ENCODE data around the gene SCN4A.
A peak's percentile ranks its signal among the peaks of the same experiment; 100 is the strongest.

The SCN4A gene

DNA sequence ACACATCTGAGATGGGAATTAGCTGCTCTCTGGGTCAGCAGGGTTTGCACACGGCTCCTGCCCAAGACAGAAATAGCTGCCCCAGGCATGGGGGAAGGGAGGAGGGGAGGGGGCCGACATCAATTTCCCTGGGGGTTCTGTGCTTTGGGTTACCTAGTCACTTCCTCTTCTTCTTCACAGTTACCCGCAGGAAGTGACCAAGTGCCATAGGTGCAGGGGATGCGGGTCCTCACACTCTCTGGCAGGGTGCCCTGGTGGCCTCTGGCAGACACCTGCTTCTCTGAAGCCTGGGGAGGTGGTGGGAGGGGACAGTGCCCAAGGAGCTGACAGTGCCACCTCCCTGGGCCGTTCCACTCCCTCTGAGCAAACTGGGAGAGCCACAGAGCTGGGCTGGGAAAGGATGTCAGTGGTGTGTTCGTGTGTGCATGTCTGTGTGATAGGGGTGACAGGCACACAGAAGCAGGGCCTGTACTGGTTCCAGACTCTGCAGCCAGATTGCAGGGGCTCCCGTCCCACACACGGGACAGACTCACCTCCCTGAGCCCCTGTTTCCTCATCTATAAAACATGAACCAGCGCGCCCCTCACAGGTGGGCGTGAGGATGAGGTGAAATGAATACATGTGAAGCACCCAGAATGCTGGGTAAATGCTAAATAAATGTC, 18.2 kb downstream of the SCN4A start:
- peak; percentile 72 for DNase-seq

DNA sequence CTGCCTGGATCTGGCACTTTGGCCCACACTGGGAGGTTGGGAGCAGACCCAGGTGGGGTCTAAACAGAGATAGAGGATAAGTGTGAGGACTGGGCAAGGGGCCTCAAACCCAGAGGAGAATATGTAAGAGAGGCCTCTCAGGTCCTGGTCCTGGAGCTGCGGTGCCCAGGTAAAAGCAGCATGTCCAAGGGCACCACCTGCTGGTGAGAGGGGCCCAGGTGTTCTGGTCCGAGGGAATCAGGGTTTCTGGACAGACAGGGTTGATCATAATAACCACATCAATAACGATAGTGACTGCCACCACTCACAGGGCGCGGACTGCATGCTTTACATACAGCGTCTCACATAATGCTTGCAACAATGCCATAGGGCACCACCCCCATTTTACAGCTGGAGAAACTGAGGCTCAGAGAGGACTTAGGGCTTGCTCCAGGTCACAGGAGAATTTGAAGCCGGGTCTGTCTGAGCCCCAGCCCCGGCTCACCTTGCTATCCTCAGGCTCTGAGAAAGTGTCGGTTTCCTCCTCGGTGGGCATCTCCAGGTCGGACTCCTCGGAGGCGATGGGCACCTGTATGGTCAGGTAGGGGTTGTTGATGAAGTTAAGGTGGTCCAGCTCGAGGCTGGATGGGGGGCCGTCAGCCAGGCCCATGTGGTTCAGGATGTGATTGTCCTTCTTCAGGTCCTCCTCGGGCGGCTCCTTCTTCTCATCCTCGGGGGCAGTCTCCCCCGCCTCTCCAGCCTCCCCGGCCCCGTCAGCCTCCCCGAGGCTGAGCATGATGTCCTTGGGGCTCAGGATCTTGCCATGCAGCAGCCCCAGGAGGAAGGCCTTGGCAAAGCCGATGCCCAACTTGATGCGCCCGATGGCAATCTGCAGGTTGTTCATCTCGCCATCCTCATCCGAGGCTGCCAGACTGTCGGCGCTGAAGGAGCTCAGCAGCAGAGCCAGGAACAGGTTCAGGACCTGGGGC, 21.5 kb downstream of the SCN4A start:
- peak; percentile 74 for DNase-seq

DNA sequence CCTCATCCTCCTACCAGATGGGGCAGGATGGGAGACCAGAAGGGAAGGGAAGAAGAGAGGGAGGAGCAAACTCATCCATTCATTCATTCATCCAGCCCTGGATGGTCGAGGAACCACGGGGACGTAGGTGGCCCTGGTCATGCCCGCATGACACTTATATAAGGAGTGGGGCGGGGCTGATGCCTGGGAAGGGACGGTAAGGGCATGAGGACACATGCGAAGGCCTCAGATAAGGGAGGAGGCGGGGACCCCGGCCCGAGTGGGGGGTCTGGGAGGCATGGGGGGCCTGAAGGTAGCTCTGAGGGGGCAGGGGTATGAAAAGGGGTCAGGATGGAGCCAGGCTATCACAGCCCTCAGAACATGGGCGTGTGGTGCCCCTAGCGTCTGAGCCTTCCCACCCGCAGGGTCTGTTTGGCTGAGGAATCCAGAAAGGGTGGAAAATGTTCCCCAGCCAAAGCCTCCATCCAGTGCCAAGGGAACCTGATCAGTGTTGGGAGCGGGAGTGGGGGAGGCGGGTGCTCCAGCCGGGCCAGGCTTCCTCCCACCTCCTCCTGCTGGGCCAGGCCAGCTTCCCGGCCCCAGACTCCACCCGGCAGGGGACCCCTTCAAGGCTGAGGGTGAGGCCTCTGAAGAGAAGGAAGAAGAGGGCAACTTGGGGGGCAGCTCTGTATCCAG, 23.0 kb downstream of the SCN4A start:
- DNase-seq, result no peak

DNA sequence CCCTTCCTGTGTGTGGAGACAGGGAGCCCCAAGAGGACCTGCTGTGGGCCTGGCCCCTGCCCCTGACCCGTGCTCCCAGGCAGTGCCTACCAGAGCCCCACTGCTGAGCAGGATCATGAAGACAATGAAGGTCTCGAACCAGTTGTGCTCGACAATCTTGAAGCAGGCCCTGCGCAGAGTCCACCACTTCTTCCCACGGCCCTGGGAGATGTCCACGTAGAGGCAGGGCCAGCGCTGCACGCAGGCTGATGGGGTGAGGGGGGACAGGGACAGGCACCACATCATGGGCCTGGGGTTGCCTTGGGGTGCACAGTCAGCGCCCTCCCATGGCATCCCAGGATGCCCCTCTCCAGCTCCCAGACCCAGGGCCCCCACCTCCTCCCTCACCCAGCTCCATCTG, 24.2 kb downstream of the SCN4A start:
- DNase-seq, result no peak

DNA sequence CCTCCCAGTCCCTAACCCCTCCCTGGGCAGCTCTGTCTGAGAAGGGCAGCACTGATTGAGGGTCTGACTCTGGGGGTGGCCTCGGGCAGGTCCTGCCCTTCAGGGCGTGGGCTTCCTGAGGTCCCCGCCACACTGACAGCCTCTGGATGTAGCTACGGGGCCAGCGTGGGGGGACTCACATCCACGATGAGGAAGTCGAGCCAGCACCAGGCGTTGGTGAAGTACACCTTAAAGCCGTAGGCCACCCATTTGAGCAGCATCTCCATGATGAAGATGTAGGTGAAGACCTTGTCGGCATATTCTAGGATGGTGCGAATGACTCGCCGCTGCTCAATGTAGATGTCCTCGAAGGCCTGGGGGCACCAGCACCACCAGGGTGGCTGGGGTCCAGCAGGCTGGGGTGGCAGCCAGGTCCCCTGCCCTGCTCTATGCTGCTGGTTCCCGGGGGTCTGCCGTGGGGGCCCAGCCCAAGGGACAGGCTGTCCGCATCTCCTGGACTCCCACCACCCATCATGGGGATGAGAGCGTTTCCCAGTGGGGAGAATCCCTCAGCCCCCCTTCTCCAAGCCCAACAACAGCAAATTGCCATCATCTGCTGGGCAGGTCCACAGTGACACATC, 24.9 kb downstream of the SCN4A start:
- DNase-seq, result no peak

DNA sequence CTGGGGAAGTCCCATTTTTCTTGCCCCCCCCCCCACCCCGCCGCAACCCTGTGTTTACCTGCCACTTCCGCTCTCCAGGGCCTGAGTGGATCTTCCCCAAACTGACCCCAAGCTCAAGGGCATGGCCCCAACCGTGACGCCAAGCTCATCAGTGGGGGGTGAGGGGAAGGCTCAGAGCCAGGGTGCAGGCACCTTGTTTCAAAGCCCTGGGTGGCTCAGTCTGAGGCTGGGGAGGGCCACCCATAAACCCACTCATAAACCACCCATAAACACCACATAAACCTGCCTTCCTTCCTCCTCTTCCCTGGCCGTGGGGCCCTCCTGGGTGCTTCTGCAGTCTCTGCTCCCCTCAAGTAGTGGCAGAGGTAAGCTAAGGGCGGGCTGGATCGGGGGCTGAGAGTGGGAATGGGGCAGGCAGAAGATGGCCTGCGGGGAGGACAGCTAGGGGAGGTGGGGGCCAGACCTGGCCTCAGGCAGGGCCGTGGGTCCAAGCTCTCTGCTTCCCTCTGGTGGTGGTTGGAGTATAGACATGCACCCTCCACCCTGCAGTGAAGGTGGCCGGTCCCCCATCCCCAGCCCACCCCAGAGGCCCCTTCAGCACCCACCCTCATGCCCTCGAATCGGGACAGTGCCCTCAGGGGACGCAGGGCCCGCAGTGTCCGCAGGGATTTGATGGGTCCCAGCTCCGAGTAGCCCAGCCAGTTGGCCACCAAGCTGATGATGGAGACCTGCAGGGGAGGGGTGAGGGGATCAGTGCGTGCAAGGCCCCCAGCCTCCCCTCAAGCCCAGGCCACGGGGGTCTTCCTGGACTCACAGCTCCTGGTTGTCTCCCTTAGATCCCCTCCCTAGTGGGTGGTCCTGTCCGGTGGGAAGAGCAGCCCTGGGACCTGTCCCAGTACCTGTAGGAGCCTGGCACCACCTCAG, 26.0 kb downstream of the SCN4A start:
- peak; percentile 80 for DNase-seq

DNA sequence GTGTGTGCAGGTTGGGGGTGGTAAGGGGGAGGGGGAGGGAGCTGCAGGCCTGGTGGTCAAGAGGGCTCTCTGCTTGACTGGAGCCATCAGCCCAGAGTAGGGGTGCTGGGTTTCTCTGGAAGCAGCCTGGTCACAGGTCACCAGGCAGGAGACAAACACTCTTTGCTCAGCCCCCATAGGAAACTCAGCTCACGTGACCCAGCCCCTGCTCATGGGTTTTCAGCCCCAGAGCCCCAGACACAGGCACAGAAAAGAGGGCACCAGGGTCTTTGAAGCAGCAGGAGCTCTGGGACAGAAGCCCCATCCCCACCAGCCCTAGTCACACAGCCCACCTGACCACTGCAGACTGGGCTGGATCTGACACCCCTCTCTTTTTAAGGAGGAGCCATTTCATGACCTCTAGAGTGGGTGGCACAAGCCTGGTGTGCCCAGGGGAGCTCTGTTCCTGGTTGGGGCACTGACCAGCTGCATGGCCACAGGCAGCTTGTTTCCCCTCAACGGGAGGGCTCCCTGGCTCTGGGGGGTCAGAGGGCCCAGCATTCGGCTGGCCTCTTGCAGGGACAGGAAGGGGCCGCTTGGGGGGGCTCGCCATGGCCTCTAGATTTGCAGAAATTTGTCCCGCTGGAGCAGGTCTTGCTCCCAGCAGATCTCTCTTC, 26.8 kb downstream of the SCN4A start:
- no peak for DNase-seq

DNA sequence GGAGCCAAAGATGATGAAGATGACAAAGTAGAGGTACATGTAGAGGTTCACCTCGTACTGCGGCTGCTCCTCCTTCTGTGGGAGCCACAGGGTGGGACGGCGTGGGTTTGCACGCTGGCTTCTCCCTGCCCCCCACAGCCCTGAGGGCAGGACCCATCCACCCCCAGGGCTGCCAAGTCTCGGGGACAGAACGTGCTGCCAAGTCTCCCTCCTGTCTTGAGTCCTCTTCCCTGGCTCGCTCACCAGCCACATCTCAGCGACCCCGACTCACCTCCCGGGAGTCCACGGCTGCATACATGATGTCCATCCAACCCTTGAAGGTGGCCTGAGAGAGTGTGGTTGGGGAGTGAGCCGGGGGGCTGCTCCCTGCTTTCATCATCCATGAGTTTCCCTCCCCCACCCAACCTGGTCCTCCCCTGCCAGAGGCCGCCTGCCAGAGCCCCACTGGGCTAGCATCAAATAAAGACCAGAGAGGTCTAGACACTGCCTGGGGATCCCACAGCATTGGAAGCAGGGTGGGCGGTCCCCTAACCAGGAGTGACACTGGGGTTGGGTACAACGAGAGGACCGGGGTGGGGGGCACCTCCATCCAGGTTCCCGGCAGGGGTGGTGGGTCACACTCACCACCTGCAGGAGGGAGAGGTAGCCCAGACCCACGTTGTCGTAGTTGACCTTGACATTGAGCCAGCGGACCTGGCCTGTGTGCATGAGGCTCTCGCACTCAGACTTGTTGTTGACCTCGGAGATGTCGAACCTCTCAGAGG, 27.8 kb downstream of the SCN4A start:
- no peak for DNase-seq

DNA sequence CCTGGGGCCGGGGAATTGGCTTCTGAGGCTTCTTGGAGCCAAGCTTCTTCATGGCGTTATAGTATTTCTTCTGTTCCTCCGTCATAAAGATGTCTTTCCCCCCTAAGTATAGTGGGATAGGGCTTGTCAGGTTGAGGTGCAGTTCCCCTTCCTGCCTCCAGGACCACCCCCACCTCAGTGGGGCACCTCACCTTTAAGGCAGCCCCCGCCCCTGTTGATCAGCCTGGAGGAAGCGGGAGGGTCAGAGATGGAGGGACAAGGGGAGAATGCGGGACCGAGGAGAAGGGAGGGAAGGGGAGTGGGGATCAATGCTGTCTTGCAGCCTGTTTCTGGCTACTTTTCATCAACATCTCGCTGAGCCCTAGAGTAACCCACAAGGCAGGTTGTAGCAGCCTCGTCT, 29.0 kb downstream of the SCN4A start:
- DNase-seq, result no peak

DNA sequence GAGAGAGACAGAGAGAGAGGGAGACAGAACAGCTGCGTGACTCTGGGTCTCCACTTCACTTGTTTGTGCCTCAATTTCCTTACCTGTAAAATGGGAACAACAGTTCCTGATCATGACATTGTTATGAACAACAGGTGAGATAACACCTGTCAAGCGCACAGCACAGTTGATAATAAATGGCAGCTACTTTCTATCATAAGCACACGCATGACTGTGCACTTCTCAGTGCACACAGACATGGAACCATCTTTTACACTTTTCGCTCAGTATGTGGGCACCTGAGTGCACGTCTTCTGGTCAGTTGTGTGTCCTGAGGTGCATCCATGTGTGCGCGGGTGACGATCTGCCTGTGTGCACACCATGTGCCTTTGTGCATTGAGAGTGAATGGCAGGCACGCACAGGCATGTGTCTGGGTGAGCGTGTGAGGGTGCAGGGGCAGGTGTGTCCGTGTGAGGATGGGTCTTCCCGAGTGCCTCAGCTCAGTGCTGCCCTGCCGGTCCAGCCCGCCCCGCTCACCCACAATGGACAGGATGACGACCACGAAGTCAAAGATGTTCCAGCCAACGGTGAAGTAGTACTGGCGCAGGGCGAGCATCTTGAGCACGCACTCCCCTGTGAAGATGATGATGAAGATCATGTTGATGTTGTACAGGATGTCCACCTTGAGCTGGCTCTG, 30.3 kb downstream of the SCN4A start:
- no peak for DNase-seq

DNA sequence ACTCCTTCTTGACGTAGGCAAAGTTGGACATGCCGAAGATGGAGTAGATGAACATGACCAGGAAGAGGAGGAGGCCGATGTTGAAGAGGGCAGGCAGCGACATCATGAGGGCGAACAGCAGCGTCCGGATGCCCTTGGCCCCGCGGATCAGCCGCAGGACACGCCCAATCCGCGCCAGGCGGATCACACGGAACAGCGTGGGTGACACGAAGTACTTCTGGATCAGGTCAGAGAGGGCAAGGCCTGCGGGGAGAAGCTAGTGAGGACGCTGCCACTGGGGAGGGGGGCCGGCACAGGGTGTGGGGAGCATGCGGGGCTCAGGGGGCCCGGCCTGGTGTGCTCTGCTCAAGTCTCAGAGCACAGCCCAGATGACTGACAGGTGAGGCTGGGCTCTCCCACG, 31.0 kb downstream of the SCN4A start:
- DNase-seq, result no peak

DNA sequence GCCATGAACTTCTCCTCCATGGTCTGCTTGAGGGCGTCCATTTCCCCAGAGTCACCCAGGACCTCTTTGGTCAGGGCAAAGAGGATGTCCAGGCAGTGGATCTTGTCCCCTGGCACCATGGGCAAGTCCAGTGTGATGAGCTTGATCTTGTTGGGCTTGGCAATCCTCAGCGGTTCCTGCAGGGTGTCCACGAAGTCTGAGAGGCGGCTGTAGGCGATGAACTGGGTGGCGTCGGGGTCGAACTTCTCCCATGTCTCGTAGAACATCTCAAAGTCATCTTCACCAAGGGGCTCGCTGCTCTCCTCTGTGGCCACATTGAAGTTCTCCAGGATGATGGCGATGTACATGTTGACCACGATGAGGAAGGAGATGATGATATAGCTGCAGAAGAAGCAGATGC, 31.6 kb downstream of the SCN4A start:
- DNase-seq, result no peak

DNA sequence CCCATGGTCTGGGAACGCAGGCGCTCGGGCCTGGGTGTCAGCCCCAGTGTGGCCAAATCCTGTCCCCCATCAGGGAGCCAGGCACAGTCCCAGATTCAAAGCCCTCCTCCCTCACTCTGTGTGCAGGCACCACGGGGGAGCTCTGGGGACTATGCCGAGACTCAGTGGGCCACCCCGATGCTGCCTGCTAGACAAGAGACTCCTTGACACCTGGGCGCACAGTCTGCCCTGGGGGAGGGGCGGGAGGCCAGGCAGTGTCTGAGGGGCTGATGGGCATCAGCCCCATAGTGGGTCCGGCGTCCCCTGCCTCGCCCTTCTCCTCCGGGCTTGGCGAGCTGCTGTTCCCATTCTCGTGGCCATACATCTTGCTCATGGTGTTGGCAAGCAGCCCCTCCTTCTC, 32.1 kb downstream of the SCN4A start:
- no peak for DNase-seq

DNA sequence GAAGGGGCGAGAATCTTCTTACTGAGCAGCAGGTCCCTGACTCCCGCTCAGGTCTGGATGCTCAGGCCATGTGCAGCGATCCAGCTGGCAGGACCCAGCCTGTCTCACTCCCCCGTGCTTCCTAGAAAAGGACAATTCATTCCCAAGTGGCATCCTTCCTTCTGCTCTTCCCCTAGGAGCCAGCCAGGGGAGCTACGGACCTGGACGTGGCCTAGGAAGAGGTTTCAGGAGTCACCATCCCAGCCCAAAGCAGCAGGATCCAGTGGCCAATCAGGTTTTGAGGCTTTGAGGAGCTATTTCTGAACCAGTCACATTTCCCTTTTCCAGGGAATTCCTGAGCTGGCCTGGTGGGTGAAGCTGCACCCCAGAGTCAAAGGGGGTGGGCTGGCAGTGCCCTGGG, 32.8 kb downstream of the SCN4A start:
- DNase-seq, result no peak

DNA sequence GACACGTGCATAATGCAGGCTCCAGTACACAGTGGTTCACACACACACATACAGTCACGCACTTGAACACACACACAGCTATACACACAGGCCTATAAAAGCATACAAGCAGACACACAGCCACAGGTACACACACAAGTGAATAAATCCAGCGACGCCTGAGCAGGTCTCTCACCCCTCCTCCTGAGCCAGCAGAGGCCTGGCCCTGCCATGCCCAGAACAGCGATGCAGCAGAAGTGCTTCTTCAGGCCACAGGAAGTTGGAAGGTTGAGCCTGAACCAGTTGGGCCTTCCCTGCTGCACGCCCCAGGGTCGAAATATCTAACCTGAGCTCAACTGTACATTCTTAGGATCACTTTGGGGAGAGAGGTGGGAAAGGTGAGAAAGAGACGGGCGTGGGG, 33.3 kb downstream of the SCN4A start:
- DNase-seq, result no peak

DNA sequence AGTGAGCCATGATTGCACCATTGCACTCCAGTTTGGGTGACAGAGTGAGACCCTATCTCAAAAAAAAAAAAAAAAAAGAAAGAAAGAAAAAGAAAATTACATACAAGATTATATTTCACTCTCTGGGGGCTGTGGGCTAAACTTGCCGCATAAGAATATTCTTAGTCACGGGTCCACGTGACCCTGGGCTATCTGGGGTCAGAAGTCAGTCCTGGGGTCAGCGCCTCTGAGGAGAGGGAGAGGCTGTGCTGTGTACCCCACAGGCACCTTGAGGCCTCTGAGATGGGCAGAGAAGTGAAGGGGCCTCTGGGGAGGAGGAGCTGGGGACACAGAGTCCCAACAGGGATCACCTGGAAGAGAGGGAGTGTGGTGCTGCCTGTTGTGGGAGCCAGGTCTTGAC, 34.8 kb downstream of the SCN4A start:
- DNase-seq, result no peak

DNA sequence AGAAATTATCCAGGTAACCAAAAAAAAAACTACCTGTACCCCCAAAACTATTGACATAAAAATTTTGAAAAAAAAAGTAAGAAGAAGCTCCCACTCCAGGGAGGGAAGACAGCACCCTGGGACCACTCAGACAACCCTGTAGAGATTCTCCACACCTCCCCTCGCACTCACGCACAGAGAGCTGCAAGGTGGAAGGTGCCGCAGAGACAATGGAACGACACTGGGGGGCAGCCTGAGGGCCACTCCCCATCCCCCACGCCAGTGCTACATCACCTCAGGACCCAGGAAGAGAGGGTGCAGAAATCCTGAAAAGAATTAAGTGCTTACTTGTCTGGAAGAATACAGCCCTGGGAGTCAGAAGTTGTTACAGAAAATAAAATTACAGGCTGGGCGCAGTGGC, 35.4 kb downstream of the SCN4A start:
- no peak for DNase-seq

DNA sequence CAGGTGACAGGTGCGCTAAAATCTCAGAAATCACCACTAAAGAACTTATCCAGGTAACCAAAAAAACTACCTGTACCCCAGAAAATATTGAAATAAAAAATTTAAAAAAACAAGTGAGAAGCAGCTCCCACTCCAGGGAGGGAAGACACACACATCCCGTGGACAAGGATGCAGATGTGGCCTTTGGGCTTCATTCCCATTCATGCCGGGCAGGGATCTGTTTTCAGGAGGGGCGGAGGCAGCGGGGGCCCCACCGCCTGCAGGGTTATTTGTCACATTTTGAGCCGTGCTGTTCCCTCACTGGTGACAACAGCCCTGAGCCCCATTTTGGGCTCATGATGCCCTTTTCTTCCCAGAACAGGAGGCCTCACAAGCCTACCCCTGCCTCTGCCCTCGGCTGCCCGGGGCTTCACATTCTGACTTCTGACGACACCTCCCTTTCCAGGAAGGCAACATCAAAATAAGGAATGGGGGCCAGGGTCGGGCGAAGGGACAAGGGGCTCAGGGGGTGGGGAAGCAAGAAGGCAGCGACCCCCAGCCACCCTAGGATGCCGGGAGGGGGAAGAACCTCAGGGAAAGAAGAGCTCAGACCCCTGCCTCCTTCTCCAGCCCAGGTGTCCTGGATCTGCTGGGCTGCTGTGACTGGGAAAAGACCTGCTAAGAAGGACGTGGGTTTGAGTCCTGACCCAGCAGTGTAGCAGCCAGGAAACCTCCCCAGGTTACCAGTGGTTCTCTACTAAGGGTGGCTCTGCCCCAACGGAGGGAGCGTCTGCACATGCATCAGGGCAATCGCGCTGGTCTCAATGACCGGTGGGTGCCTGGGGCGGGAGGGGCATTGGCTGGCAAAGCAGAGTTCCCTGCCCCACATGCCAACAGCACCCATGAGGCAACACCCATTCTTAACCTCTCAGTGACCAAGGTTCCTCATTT, 38.3 kb downstream of the SCN4A start:
- DNase-seq, result no peak

DNA sequence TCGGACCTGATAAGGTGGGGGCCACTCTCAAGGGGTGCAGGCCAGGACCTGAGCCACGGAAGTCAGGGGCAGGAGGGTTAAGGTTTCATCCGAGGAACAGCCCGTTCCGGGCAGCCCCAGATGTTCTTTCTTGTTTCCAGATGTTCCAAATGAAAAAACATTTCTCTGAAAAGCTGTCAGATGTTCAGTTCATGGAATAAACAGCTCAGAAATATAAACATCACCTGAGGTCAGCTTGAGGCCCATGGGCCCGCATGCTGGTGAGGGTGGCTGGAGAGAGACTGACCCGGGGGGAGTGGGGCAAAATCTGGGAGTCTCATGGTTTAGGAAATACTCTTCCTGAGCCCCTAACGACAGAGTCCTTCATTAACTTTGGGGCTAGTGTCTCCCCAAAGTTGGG, 39.1 kb downstream of the SCN4A start:
- DNase-seq, result no peak
